ENCODE results near the gene SEC23B. TPM values are rescaled to one million over a fixed set of nuclear protein-coding genes. Genes with fewer than 3 reads are reported as not detected.
A peak's percentile ranks its signal among the peaks of the same experiment; 100 is the strongest.
"Not testable (repeated sequence)": the region's sequence is repeated elsewhere in the genome, so short reads cannot be mapped to it uniquely, and the experiment has no call there.

The SEC23B gene
- total RNA-seq = 10 to 100 TPM; 77.0 to 99.1 (median 91.1) TPM

GRCh38 chr20:18507218-18508191, at the start of gene SEC23B:
SEC23B (plus strand) TSS chr20:18507940; CDS start chr20:18510836, 2,896 bp downstream.
- Mint-ChIP-seq H3K9me3 (no peaks in the 10 kb centered on the region), H3K4me3 (peak within 1 kb of the TSS; percentile 99), H3K4me1 (ENCODE audit: low read depth) (peaks cover 48% of the 10 kb centered on the region), H3K27me3 (ENCODE audit: low read depth) (no peaks in the 10 kb centered on the region), H3K36me3 (ENCODE audit: insufficient read depth) (peaks cover 21% of the 10 kb centered on the region)
- ATAC-seq (peak; percentile 95 to 96), DNase-seq (peak; percentile 97)

- Mint-ChIP-seq H3K36me3 (ENCODE audit: insufficient read depth) (peaks cover 1% of the 10 kb centered on the region), H3K27me3 (ENCODE audit: low read depth) (no peaks in the 10 kb centered on the region), H3K9me3 (no peaks in the 10 kb centered on the region), H3K4me3 (peak overlapping the region; percentile 97), H3K4me1 (ENCODE audit: low read depth) (peaks cover 27% of the 10 kb centered on the region)
- ATAC-seq (no peak), DNase-seq (no peak)
Observed at GRCh38 chr20:18465536-18466200, 42.1 kb upstream of the SEC23B start.

- H3K4me1 Mint-ChIP-seq (ENCODE audit: low read depth) = peaks cover 27% of the 10 kb centered on the region
- H3K9me3 Mint-ChIP-seq = no peaks in the 10 kb centered on the region
- H3K36me3 Mint-ChIP-seq (ENCODE audit: insufficient read depth) = peaks cover 4% of the 10 kb centered on the region
- DNase-seq (no peak), ATAC-seq (peak; percentile 41 to 44)
- no peaks in the 10 kb centered on the region for H3K27me3 Mint-ChIP-seq (ENCODE audit: low read depth)
- peak overlapping the region; percentile 97 for H3K4me3 Mint-ChIP-seq
Observed at GRCh38 chr20:18466574-18466893, 41.2 kb upstream of the SEC23B start.

- Mint-ChIP-seq H3K9me3 (no peaks in the 10 kb centered on the region), H3K27me3 (ENCODE audit: low read depth) (no peaks in the 10 kb centered on the region), H3K4me3 (peak within 1 kb of the TSS; percentile 97), H3K36me3 (ENCODE audit: insufficient read depth) (peaks cover 4% of the 10 kb centered on the region), H3K4me1 (ENCODE audit: low read depth) (peaks cover 27% of the 10 kb centered on the region)
- ATAC-seq (peak; percentile 98 to 99), DNase-seq (peak; percentile 89)
Observed at GRCh38 chr20:18466894-18467730, 40.6 kb upstream of the SEC23B start, which contains the start of the genes DZANK1 and POLR3F. DZANK1 (minus strand) TSS chr20:18467030; CDS start chr20:18465358, 1,672 bp downstream. POLR3F (plus strand) TSS chr20:18467390; CDS start chr20:18467507, 117 bp downstream.

GRCh38 chr20:18477218-18477617, 30.5 kb upstream of the SEC23B start:
- DNase-seq (no peak), ATAC-seq (no peak)
- no peak overlapping the region for H3K4me3 Mint-ChIP-seq
- no peaks in the 10 kb centered on the region for H3K27me3 Mint-ChIP-seq (ENCODE audit: low read depth)
- no peaks in the 10 kb centered on the region for H3K4me1 Mint-ChIP-seq (ENCODE audit: low read depth)
- H3K9me3 Mint-ChIP-seq = no peaks in the 10 kb centered on the region
- peaks cover 31% of the 10 kb centered on the region for H3K36me3 Mint-ChIP-seq (ENCODE audit: insufficient read depth)

- Mint-ChIP-seq H3K4me1 (ENCODE audit: low read depth) (no peaks in the 10 kb centered on the region), H3K36me3 (ENCODE audit: insufficient read depth) (peaks cover 35% of the 10 kb centered on the region), H3K27me3 (ENCODE audit: low read depth) (no peaks in the 10 kb centered on the region), H3K9me3 (no peaks in the 10 kb centered on the region), H3K4me3 (no peak overlapping the region)
- DNase-seq (no peak), ATAC-seq (no peak)
Observed at GRCh38 chr20:18477821-18478220, 29.9 kb upstream of the SEC23B start.

- no peak overlapping the region for H3K4me3 Mint-ChIP-seq
- no peak for ATAC-seq
- no peaks in the 10 kb centered on the region for H3K9me3 Mint-ChIP-seq
- DNase-seq = no peak
- H3K36me3 Mint-ChIP-seq (ENCODE audit: insufficient read depth) = peaks cover 23% of the 10 kb centered on the region
- H3K27me3 Mint-ChIP-seq (ENCODE audit: low read depth) = no peaks in the 10 kb centered on the region
- no peaks in the 10 kb centered on the region for H3K4me1 Mint-ChIP-seq (ENCODE audit: low read depth)
Observed at GRCh38 chr20:18481596-18481995, 26.1 kb upstream of the SEC23B start.

- Mint-ChIP-seq H3K4me1 (ENCODE audit: low read depth) (no peaks in the 10 kb centered on the region), H3K9me3 (no peaks in the 10 kb centered on the region), H3K4me3 (no peak overlapping the region), H3K27me3 (ENCODE audit: low read depth) (no peaks in the 10 kb centered on the region), H3K36me3 (ENCODE audit: insufficient read depth) (peaks cover 30% of the 10 kb centered on the region)
- ATAC-seq (no peak), DNase-seq (no peak)
Observed at GRCh38 chr20:18488301-18488700, 19.4 kb upstream of the SEC23B start.

GRCh38 chr20:18496042-18496441, 11.7 kb upstream of the SEC23B start:
- Mint-ChIP-seq H3K27me3 (ENCODE audit: low read depth) (no peaks in the 10 kb centered on the region), H3K4me3 (peak overlapping the region; percentile 92), H3K36me3 (ENCODE audit: insufficient read depth) (peaks cover 10% of the 10 kb centered on the region), H3K9me3 (no peaks in the 10 kb centered on the region), H3K4me1 (ENCODE audit: low read depth) (peaks cover 13% of the 10 kb centered on the region)
- DNase-seq (no peak), ATAC-seq (no peak)

GRCh38 chr20:18496740-18497592, 10.8 kb upstream of the SEC23B start, which contains the start of gene RBBP9:
RBBP9 (minus strand) TSS chr20:18497225; CDS start chr20:18497167, 58 bp downstream.
- H3K4me3 Mint-ChIP-seq = peak within 1 kb of the TSS; percentile 92
- H3K4me1 Mint-ChIP-seq (ENCODE audit: low read depth) = peaks cover 13% of the 10 kb centered on the region
- H3K27me3 Mint-ChIP-seq (ENCODE audit: low read depth) = no peaks in the 10 kb centered on the region
- peak; percentile 65 for DNase-seq
- H3K36me3 Mint-ChIP-seq (ENCODE audit: insufficient read depth) = peaks cover 10% of the 10 kb centered on the region
- ATAC-seq = peak; percentile 100
- no peaks in the 10 kb centered on the region for H3K9me3 Mint-ChIP-seq

- no peak for DNase-seq
- Mint-ChIP-seq H3K27me3 (ENCODE audit: low read depth) (peaks cover 2% of the 10 kb centered on the region), H3K4me1 (ENCODE audit: low read depth) (peaks cover 13% of the 10 kb centered on the region), H3K9me3 (no peaks in the 10 kb centered on the region), H3K36me3 (ENCODE audit: insufficient read depth) (peaks cover 8% of the 10 kb centered on the region), H3K4me3 (peak overlapping the region; percentile 92)
- ATAC-seq = no peak
Observed at GRCh38 chr20:18497603-18498002, 10.1 kb upstream of the SEC23B start.

GRCh38 chr20:18501672-18502071, 6.1 kb upstream of the SEC23B start:
- ATAC-seq; H3K4me3 Mint-ChIP-seq; H3K9me3 Mint-ChIP-seq; H3K36me3 Mint-ChIP-seq (ENCODE audit: insufficient read depth); H3K4me1 Mint-ChIP-seq (ENCODE audit: low read depth); H3K27me3 Mint-ChIP-seq (ENCODE audit: low read depth); DNase-seq: not testable (repeated sequence)

- Mint-ChIP-seq H3K4me1 (ENCODE audit: low read depth) (peaks cover 24% of the 10 kb centered on the region), H3K9me3 (no peaks in the 10 kb centered on the region), H3K36me3 (ENCODE audit: insufficient read depth) (peaks cover 2% of the 10 kb centered on the region), H3K4me3 (no peak overlapping the region), H3K27me3 (ENCODE audit: low read depth) (peaks cover 2% of the 10 kb centered on the region)
- DNase-seq (no peak), ATAC-seq (no peak)
Observed at GRCh38 chr20:18504479-18505060, 3.2 kb upstream of the SEC23B start.
